Coronary artery (tissue), 2 donors: ENCODE data around the gene SMG1.
"Not testable (repeated sequence)": the region's sequence is repeated elsewhere in the genome, so short reads cannot be mapped to it uniquely, and the experiment has no call there.

ENCODE experiments used
- DNase-seq: peaks from one replicate; pipeline ENCODE4 v3.0.0-alpha.2; 2017; ENCODE audit warnings: low spot score
- H3K27ac ChIP-seq, 2 donors: fragments of 200-600 bp; sonication (generic); one replicate each; pipeline ENCODE4 v1.5.1; 2016 to 2019
- H3K4me3 ChIP-seq: fragments of 200-600 bp; sonication (generic); 2 replicates; pipeline ENCODE4 v1.5.1; 2016; ENCODE audit warnings: mild to moderate bottlenecking, moderate library complexity
- TF ChIP-seq, protein P1 (sequence below): fragments of 200-600 bp; sonication (generic); IDR thresholded peaks from one replicate; pipeline ENCODE4 v1.5.1; 2019; ENCODE audit warnings: antibody characterized with exemption

The SMG1 gene

DNA sequence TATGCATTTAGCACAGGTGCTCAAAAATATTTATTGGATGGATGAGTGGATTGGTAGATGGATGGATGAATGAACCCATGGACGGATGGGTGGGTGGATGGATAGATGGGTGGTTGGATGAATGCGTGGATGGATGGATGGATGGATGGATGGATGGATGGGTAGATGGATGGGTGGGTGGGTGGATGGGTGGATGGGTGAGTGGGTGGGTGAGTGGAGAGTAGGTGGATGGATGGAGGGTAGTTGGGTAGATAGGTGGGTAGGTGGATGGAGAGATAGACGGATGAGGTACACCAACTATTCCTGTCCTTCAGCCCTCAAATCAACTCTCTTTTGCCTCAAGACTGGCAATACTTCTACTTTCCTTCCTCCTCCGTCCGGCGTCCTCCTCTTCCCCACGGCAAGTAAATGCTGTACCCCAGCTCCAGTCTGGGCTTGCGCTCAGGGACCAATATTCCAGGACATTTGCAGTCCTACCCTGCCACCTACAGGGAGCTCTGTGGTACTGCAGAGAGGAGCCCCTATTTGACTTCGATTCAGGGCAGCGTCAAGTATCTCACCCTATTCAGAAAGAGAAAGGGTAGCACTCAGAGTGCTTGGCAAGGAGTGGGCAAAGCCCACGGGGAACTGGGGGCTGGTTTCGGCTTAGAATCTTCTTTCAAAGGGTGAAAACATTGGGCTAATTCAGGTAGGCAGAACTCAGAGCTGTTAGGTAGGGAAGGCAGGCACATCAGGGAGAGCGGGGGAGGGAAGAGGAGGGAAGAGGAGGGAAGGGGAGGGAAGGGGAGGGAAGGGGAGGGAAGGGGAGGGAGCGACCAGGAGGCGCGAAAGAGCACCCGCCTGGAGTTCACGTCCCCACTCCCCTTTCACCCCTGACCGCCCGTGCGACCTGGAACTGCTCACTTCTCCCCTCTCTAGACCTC, 166.3 kb downstream of the SMG1 start:
- H3K4me3 ChIP-seq, DNase-seq, H3K27ac ChIP-seq: not testable (repeated sequence)
- TF ChIP-seq, protein P1, sequence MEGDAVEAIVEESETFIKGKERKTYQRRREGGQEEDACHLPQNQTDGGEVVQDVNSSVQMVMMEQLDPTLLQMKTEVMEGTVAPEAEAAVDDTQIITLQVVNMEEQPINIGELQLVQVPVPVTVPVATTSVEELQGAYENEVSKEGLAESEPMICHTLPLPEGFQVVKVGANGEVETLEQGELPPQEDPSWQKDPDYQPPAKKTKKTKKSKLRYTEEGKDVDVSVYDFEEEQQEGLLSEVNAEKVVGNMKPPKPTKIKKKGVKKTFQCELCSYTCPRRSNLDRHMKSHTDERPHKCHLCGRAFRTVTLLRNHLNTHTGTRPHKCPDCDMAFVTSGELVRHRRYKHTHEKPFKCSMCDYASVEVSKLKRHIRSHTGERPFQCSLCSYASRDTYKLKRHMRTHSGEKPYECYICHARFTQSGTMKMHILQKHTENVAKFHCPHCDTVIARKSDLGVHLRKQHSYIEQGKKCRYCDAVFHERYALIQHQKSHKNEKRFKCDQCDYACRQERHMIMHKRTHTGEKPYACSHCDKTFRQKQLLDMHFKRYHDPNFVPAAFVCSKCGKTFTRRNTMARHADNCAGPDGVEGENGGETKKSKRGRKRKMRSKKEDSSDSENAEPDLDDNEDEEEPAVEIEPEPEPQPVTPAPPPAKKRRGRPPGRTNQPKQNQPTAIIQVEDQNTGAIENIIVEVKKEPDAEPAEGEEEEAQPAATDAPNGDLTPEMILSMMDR, result peak; percentile 55

DNA sequence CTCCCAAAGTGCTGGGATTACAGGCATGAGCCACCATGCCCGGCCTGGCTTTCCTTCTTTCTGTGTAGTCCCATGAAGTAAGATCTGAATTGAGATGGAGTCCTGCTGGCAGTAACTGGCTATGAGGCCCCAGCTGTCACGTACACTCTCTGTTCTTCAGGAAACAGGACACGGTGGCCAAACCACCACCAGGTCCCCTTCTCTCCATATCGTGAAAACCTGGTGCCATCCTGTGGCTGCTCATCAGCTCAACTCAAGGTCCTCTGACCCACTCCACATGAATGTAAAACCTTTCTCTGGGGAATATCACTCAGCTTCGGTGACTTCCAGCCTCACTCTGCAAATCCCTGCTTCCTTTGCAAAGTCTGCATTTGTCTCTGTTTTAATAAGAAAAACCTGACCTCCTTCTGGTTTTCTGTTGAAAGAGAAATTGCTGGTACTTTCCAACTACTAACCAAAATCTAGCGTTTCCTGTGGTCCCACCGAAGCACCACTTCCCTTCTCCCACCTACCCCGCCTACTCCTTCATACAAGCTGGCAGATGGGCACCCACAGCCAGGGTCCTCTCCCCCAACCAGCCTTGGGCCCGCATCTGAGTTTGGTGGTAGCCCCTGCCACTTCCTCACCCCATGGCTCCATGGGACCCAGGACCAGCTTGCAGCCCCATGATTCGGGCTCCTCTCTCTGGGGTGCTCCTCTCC, 168.1 kb downstream of the SMG1 start:
- not testable (repeated sequence) for H3K4me3 ChIP-seq, DNase-seq

DNA sequence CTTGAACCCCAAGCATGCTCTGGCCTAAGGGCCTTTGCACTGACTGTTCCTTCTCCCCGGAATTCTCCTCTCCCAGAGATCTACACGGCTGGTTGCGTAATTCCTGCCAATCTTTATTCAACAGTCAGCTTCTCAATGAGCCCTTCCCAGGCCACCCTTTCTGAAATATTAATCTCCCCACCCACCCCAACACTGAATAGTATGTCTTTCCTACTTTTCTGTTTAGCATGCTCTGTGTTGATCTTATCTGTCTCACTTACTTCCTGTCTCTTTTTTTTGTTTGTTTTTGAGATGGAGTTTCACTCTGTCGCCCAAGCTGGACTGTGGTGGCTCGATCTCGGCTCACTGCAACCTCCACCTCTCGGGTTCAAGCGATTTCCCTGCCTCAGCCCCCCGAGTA, 169.6 kb downstream of the SMG1 start:
- not testable (repeated sequence) for DNase-seq, H3K4me3 ChIP-seq

More for the DNA sequence above, 168.1 kb downstream of the SMG1 start:
- H3K27ac ChIP-seq, result not testable (repeated sequence)

More for the DNA sequence above, 169.6 kb downstream of the SMG1 start:
- H3K27ac ChIP-seq, result not testable (repeated sequence)
